NCI-H2227 (cell line): ENCODE data around the gene CRYBG1.
A peak's percentile ranks its signal among the peaks of the same experiment; 100 is the strongest.

Source experiments
- DNase-seq: peaks from one replicate; lab custom pipeline; 2025; ENCODE audit not compliant: unreplicated experiment; lab: John Stamatoyannopoulos, UW

Gene CRYBG1, protein sequence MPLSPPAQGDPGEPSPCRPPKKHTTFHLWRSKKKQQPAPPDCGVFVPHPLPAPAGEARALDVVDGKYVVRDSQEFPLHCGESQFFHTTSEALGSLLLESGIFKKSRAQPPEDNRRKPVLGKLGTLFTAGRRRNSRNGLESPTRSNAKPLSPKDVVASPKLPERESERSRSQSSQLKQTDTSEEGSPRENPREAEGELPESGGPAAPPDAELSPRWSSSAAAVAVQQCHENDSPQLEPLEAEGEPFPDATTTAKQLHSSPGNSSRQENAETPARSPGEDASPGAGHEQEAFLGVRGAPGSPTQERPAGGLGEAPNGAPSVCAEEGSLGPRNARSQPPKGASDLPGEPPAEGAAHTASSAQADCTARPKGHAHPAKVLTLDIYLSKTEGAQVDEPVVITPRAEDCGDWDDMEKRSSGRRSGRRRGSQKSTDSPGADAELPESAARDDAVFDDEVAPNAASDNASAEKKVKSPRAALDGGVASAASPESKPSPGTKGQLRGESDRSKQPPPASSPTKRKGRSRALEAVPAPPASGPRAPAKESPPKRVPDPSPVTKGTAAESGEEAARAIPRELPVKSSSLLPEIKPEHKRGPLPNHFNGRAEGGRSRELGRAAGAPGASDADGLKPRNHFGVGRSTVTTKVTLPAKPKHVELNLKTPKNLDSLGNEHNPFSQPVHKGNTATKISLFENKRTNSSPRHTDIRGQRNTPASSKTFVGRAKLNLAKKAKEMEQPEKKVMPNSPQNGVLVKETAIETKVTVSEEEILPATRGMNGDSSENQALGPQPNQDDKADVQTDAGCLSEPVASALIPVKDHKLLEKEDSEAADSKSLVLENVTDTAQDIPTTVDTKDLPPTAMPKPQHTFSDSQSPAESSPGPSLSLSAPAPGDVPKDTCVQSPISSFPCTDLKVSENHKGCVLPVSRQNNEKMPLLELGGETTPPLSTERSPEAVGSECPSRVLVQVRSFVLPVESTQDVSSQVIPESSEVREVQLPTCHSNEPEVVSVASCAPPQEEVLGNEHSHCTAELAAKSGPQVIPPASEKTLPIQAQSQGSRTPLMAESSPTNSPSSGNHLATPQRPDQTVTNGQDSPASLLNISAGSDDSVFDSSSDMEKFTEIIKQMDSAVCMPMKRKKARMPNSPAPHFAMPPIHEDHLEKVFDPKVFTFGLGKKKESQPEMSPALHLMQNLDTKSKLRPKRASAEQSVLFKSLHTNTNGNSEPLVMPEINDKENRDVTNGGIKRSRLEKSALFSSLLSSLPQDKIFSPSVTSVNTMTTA (N-terminal part only)

DNA sequence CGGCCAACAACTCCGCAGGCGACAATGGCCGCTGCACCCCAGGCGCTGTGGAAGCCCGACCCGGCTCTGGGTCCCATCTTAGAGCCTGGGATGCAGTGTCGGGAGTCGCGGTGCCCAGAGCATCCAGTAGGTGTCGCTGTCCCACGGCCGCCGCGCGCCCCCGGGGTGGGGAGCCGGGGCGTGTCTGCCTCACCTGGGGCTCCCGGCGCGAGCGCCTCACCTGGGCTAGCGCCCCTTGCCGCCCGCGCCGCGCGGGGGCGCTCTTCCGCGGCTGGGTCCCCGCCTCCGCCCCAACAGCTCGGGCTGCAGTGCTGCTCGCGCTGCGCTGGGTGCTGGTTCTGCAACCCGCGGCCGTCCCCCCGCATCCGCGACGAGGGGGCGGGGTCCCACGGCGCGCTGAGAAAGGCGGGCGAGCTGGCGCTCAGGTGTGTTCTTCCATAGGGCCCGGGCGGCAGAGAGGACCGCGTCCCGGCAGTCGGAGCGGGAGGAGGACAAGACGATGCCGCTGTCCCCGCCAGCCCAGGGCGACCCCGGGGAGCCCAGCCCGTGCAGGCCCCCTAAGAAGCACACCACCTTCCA lies at the start of gene CRYBG1:
TSS of gene CRYBG1 (plus strand) at position 308 of the 579 bp plus-strand sequence. CDS start at position 500, 192 bp downstream.
- DNase-seq, result peak; percentile 66

DNA sequence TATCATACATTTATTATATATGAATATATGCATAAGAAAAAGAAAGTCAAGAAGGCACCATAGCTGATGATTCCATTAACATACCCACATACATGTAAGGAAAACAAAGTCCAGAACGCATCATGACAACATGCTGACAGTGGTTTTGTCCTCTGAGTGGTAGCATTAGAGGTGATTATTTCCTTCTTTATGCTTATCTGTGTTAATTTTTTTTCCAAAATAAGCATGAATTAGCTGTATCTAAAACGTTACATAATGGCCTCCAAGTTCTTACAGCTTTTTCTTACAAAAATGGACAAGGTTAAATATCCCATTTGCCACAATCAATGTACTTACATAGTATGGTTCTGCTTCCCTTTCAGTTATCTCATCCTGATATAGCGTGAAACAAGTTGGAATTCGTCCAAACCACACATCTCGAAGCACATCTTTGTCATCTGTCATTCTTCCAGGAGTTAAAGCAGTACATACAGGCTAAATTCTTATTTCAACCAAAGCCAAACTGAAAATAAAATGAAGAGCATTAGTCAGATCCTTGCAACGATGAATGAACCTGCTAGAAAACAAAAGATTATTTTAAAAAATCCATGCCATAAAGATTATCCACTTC lies 44.6 kb upstream of the CRYBG1 start:
- DNase-seq, result no peak

DNA sequence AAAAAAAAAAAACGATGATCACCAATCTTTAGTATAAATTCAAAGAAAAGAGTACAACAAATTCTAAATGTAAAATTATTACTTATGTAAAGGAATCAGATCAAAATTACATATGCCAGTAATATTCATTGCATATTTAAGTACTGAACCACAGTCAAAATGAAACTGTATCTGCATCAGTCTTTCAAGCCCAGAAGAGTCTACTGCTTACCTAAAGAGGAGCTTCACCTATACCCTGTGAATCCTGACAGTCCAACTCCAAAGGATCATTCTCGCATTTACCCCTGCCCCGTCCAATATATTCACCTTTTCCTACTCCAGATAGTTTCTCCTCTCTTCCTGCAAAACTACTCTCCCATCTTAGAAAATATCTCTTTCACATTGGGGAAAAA lies 44.1 kb upstream of the CRYBG1 start:
- DNase-seq, result no peak

DNA sequence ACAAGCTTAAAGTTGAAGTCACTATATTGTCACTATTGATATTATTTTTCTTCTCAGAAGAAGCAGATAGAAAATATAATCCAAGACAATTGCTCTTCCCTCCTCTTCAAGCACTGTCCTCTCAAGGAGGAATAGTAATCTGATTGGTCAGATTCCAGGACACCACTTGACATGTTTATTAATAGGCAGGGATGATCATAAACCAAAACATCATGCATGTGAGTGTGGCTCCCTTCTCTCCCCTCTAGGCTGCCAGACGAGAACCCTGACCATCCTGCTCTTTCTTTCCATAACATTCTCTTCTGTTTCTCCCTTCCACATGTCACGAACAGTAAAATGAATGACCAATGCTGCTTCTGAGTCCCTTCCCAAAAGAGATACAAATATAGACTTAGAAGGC lies 42.5 kb upstream of the CRYBG1 start:
- no peak for DNase-seq

DNA sequence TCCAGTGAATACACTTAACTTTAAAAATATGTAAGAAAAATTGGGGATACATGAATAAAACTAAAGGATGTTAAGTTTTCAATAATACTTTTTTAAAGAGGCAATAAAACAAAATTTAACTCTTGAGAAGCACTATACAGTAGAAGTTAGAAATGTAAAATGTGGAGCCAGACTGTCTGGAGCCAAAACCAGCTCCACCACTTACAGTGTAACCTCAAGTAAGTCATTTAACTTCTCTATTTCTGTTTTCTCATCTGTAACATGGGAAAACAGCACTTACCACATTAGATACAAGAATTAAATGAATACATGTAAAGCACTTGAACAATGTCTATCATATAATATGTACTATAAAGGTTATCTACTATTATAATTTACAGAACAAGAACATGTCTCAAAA lies 41.7 kb upstream of the CRYBG1 start:
- DNase-seq, result no peak

DNA sequence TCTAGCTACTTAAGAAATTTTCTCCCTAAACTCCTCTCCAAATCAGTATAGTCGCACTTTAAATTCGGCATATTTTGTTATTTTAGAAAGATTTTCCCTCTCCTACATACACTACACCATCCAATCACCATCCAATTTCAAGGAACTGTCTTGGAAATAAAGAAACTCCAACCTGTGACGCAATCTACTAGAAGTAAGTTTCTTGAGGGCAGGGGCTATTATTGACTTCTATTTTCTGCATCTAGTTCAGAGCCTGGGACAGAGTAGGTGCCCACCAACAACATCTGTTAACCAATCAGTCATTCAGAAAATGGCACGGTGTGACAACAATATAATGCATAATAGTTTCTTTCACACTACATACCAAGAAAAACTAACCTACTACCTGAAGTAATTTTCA lies 38.6 kb upstream of the CRYBG1 start:
- DNase-seq, result no peak

DNA sequence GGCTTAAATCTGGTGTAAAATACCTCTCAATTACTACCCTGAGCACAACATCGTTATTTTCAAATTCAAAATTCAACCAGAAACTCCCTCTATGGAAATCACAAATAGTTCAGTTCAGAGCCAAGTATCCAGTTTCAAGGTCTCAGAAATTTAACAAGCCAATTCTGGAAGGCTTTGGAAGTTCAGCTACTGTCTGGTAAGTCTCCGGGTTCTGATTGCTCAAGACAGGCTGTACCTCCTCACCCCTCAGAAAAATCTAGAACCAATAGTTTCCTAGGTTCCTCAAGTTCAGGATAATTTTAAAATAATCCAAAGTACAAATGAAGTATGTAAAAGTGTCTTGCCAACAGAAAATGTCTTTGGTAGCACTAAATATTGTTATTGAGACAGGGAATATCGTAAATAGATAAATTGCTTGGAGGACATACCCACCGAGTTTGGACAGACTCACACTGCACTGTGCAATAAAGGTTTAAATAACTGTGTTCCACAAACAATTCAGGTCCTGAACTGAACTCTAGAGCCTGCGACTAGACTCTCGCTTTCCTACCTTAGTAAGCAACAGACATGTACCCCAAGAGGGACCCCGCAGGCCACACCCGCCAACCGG lies 35.7 kb upstream of the CRYBG1 start:
- no peak for DNase-seq

DNA sequence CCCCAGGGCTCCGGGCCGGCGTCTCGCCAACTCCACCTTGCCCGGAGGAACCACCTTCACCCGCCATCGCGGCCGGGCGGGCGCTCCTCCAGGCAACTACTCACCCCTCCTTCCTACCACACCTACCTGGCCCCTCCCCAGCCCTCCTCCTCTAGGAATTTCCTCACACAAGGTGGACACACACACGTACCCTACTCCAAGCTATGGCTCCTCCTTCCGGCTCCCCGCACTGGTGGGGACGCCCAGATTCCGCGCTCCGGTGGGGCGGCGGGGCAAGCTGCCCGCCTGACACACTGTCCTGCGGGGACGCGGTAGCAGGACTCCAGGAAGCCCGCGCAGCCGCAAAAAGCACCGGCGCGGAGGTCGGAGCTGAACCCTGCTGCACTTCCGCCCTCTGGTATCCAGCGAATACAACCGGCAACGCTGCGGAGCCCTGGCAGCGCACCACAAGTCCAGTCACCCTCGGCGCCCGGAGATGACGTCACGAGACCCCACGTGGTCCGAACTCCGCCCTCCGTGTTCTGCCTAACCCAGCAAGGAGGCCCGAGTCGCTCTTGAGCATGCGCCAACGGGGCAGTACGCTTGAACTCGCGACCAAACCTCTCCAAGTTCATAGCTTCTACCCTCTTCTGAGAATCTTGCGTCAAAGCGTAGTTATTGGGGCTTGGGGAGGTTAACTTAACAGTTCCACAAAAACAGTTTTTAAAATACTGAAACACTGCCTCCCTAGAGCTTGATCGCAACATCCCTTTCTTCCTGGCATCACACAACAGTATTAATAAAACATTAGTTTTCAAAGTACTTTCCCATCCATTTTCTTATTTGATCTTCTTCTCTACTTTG lies 35.0 kb upstream of the CRYBG1 start, which contains the start of gene ATG5:
TSS of gene ATG5 (minus strand) at position 425 of the 843 bp plus-strand sequence. CDS start 9,552 bp downstream, outside the sequence.
- DNase-seq, result peak; percentile 97

DNA sequence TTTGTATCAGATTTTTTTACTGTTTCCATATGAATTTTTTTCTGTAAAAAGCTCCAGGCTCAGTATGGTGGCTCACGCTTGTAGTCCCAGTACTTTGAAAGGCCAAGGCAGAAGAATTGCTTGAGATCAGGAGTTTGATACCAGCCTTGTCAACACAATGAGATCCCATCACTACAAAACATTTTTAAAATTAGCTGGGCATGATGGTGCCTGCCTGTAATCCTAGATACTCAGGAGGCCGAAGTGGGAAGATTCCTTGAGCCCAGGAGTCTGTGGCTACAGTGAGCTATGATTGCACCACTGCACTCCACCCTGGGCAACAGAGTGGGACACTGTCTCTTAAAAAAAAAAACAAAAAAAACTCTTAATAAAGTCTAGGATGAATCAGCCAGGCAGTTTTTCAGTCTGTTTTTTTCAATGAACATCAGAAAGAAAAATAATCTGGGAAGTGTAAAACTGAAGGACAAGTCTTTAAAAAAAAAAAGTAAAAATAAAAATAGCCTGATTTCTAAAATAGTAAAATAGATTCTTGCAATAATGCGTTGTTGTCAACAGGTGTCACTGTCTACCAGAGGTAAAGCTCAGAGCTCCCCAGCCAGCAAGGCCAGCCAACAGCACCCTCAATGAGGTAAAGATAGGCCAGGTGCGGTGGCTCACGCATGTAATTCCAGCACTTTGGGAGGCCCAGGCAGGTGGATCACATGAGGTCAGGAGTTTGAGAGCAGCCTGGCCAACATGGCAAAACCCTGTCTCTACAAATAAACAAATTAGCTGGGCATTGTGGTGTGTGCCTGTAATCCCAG lies 25.7 kb upstream of the CRYBG1 start:
- DNase-seq, result peak; percentile 44

DNA sequence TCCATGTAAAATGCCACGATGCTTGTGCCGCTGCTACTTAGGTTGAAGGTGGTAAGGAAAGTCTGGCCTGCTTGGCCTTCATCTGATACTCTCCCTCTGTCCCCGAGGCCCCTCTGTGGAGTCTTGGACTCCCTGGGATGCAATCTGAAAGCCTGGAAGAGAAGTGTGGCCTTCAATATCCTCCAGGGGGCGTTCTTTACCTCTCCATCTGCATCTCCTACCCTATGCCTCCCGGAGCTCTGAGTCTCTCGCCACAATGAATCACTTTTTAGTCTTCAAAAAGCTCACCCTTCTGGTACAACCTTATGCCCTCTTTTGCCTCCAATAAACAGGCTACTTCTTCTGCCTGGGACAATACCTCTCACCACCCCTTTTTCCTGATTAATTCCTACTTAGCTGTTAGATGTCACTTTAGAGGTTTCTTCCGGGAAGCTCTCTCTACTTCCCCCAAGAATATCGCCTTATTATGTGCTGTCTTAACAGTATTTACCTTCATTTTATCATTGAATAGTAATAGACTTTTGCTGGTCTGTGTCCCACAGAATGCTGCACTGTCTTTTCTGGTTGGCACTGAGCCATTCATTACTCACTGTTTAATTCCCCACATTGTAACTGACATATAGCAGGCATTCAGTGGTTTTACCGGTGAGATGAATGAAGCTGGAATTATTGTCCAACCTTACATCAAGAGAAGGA lies 21.0 kb upstream of the CRYBG1 start:
- peak; percentile 61 for DNase-seq

DNA sequence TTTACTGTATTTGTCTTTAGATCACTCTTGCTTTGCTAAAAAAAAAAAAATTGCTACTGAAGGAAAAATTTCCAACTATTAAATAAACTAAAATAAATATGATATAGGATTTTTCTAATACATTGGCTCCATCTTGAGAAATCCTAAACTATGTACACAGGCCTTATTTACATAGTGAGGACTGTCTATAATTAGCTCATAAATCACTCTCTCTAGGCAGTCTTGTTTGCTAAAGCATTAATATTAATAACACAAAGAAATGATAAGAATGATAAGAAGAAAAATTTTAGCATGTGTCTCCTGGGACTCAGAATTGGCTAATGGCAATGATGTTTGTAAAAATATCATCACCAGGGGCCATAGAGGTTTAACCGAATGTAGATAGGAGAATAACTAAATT lies 13.3 kb upstream of the CRYBG1 start:
- DNase-seq, result no peak

DNA sequence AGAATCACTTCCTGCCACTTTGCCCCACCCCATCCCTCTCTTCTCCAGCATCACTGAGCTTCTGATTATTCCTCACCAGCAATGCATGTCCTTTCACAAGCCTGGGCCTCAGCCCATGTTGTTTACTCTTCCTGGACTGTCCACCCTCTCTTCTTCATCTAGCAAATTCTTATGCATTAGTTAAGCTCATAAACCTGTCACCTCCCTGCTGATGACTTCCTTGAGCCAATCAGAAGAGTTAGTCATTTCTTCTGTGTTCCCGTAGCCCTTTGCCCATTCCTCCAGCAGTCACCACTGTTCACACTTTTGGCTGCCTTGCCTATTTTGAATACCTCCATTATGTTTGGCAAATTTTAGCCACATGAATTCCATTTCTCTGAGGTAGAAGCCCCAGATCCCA lies 4.1 kb upstream of the CRYBG1 start:
- no peak for DNase-seq

DNA sequence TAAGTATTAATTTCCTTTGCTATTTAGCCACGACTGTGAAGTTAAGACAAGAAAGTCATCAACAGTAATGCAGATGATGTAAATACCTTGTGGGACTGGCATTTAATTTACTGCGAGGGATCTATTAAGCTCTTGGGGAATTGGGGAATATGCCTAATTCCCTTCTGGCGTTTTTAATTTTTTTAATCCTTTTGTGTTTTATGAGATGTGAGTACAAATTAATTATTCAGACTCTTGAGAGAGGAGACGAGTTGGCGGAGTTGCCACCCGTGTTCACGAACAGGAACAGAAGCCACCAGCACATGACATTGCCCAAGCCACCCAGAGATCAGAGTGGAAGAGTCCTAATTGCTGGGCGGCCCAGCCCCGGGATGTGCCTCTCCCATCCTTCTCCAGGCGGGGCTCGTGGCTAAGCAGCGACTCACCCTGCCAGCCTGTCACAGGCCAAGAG lies 533 bp upstream of the CRYBG1 start:
- DNase-seq, result no peak

DNA sequence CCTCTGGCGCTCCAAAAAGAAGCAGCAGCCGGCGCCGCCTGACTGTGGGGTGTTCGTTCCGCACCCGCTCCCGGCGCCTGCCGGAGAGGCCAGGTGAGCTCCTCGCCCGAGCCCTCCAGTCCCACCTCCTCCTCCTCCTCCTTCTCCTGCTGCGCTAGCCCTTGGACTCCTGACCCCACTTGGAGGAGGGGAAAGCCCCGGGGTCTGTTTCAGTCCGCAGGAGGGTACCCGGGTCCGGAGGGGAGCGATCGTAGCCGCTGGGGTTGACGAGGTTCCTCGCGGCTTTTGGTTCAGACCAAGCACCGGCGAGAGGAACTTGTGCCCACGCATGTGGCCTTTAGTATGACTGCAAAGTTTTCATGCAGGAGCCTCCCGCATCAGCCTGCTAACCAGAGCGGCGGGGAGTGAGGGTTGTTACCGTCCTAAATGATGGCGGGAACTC lies 493 bp downstream of the CRYBG1 start:
- no peak for DNase-seq

DNA sequence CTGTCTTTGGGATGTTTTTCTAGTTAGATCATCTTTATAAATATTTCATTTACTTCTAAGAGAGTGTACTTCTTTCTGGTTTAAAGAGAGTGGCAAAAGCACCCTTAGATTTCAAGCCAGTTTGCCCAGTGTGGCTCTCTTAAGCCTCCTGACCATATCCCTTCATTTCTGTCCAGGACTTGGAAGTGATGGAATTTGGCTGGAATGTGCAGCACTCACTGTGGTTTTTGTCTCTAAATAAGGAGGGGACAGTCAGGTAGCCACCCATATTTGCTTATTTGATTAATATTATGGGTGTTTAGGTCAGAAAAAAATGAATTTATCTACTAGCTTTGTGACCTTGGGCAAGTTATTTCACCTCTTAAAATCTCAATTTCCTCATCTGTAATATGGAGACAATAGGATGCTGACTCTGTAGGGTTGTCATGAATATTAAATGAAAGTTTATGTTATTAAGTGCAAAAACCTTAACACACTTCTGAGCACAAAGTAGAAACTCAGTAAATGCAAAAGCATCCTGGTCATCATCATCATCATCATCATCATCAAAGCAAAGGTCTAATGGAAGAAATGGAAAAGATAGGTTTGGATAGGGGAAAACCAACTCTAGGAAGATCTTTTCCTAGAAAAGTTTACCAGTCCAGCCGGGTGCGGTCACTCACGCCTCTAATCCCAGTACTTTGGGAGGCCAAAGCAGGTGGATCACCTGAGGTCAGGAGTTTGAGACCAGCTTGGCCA lies 3.1 kb downstream of the CRYBG1 start:
- DNase-seq, result no peak

DNA sequence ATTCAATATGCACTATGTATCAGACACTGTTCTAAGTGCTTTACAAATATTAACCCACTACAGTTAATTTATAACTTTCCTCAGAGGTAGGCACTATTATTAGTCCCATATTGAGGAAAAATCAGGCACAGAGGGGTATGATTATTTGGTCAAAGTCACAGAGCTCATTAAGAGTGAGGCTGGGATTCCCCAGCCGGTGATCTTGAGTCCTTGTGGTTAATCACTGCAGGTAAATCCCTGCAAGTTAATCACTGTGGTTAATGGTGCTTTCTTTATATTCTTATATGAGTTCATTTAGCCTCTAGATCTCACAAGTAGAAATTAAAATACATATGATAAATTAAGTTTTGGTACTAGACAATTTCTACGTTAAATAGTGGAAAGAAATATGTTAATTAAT lies 9.2 kb downstream of the CRYBG1 start:
- no peak for DNase-seq

DNA sequence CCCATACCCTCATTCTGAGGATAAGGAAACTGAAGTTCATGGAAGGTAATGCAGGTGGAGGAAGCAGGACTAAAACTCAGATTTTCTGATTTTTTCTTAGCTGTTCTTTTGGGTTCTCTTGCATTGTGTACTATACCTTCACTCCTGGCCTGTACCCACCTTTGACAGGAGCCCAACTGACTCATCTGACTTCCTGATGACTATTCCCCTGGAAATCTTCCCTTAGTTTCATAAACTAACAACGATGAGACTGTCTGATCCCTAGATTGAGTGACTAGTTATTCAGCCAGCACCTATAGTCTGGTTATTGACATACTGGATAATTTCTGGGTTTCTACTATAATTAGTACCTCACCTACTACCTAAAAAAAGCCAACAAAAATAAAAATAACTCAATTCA lies 10.1 kb downstream of the CRYBG1 start:
- DNase-seq, result no peak
